Inflammatory macrophage treated with lipopolysaccharide for 4 hours (primary cell): Measurements from ENCODE around the gene POLR3A.

Source experiments
- DNase-seq: peaks from one replicate; pipeline ENCODE4 v3.0.0-alpha.2; 2020

The POLR3A gene

DNA sequence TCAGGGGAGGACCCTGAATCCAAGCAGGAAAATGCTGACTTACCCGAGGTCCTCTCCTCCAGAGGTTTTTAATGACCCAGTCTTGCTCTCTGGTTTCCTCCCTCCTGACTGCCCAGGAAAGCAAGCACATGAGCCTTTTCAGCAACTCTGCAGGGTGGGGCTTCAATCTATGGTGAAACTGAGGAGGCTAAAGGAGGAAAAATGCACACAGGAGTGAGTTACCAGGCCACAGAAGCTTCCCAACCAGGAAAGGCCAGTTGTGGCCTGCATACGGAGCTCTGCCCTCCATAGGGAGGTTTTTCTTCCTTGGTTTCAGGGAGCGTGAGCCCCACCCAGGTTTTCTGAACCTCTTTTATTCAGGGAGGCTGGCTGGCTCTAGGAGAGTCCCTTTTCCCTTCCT, 88.7 kb downstream of the POLR3A start:
- DNase-seq, result no peak

- no peak for DNase-seq
Observed at GRCh38 chr10:77940225-77940624, 89.1 kb downstream of the POLR3A start.

DNA sequence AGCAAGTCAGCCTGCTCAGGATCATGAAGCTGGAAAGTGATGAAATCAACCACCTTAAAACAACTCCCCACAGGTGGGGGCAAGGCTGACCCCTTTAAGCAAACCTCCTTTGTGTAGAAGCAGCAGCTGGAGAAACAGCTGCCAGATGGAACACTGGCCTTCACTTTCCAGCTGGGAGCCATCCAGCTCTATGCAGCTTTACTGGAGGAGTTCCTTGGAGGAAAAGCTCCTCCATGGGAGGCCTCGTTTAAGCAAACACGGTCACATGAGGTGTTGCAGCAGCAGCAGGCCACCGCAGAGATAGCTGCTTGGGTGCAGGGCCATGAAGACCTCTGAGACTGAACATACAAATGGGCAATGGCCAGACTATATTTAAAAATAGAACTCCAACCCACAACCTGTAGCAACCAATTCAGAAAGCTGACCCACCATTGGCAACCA, 89.7 kb downstream of the POLR3A start:
- DNase-seq, result no peak

DNA sequence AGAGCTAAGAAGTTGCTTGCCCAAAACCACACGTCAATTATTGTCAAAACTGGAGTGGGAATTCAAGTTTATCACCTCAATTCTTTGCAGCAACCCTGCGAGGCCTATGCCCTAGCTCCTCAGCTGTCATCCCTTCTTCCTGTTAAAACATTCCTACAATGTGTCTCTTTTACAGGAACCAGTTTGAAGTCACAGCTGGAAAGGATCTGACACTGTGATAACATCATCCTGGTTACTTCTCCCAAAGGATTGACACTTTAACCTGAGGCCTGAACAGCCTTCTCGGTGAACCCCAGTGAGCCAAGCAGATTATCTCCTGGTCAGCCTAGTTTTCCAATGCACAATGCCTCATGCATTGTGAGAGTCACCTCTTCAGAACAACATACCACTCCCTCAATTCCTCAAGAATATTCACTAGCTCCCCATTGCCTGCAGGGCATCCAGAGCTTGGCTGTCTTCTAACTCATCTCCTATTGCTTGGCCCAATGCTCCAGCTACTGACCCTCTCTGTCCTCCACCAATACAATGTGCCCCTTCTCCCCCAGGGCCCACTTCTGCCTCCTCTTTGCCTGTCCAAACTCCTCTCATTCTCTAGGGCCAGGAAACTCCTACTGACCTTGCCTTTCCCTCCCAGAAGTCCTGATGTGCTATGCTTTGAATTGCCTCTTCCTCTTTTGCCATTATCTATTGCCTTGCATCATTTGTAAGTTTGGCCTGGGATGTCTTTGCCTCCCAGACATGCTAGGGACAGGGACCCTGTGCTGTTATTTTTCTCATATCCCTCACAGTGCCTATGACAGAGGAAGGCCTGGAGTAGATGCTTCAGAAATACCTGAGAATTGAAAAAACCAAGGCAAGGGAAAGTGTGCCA, 92.4 kb downstream of the POLR3A start:
- no peak for DNase-seq

DNA sequence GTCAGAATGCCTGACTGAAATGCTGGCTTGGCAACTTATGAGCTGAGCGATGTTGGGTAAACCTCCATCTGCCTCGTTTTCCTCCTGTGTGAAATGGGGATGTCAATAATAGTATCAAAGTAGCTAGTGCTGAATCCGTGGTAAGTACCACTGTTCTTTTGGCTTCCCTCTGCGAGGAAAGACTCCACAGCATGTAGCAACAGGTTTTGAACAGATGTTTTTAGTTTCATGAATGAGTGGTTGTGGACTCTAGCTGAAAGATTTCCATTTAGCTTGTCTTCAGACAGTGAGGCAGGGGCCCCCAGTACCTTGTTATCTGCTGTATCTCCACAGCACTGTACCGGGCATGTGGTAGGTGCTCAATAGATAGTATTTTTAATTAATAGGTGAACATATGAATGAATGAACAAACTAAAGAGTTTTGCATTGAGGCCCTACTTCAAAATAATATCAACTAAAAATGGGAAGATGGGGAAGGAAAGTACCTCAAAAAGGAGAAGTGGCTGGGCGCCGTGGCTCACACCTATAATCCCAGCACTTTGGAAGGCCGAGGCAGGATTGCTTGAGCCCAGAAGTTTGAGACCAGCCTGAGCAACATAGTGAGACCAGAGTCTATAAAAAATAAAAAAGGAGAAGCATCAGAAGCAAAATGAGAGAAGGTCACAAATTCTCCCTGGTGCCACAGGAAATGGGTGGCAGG, 97.1 kb downstream of the POLR3A start:
- no peak for DNase-seq

- DNase-seq, result no peak
Observed at GRCh38 chr10:77927402-77928246, 101.7 kb downstream of the POLR3A start.

DNA sequence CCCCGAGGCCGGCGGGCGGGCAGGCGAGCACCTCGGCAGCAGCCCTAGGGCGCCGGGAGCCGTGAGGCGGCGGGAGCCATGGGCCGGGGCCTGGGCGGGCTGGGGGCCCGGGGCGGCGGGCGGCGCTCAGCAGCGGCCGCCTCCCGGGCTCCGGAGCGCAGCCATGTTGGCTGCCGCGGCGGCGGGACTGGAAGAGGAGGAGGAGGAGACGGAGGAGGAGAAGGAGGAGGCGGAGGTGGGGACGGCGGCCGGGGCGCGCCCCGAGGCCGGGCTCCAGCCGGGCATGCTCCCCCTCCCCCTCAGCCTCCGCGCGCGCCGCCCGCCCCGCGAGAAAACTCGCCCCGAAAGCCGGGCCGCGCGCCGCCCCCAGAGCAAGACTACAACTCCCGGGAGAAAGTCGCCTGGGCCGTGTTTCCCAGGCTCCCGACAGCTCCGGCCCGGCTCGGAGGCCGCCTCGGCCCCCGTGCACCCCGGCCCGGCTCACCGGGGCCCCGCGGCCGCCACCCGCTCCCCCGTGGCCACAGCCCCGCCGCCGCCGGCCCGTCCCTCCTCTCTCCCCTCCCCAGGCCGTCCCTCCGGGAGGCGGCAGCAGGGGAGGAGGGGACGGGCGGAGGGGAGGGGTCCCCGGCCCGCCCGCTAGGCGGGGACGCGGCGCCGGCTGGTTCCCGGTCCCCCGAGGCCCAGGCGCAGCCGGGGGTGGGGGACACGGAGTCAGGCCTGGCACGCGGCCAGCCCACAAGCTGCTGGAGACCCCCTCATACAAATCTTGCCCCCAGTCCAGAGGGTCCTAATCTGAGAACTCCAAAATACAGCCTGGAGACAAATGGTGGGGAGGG, 102.5 kb downstream of the POLR3A start, which contains the start of gene DLG5:
DLG5 (minus strand) TSS at position 190 of the 836 bp plus-strand sequence. CDS start 235 bp downstream, outside the sequence.
- DNase-seq, result no peak

GRCh38 chr10:77925795-77926565, 103.3 kb downstream of the POLR3A start:
- DNase-seq, result peak; percentile 18

DNA sequence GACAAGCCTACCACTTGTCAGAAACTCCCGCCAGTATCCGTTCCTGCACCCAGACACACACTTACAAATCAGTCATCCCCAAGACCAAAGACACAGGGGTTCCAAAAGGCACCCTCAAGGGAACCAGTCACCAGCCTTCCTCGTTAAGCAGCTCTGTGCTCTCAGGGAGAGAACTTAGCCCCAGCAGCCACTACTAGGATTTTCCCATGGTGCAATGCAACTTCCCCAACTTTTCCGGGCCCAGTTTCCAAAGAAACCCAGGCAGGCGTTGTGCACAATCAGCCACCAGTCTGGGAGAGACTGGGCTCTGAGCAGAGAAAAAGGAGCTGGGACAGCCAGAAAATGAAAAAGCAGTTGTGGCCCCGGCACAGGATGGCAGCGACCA, 103.9 kb downstream of the POLR3A start:
- no peak for DNase-seq

- no peak for DNase-seq
Observed at GRCh38 chr10:77922566-77923179, 106.6 kb downstream of the POLR3A start.

- DNase-seq, result no peak
Observed at GRCh38 chr10:77922055-77922454, 107.3 kb downstream of the POLR3A start.

GRCh38 chr10:77921395-77921794, 107.9 kb downstream of the POLR3A start:
- DNase-seq, result no peak

DNA sequence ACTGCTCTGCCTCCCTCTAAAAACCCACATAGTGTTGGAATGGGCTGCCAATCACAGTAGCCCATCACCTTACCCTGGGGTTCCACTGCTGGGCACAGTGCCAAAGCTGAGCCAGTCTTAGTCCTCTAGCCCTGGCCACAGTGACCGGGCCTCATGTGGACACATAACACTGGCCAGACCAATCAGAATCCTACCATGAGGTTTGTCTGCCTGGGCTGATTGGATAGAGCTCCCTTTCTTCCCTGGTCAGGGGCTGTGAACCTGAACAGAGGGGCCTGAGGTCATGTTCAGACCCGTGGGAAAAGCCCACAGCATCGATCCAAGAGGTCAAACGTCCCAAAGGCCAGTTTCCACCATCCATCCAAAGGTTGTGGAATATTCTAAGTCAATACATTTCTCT, 108.8 kb downstream of the POLR3A start:
- no peak for DNase-seq

GRCh38 chr10:77919713-77920108, 109.6 kb downstream of the POLR3A start:
- no peak for DNase-seq
